ENCODE data around the gene BCL2. TPM values are rescaled to one million over a fixed set of nuclear protein-coding genes. Genes with fewer than 3 reads are reported as not detected.

The BCL2 gene
- total RNA-seq, 1 donor, result 78.2 TPM

Other genes starting within 250 kb of the BCL2 start
- 16.9 TPM for gene KDSR, start 47.4 kb upstream of the BCL2 start, total RNA-seq
- gene VPS4B, start 102.7 kb upstream of the BCL2 start, total RNA-seq, result 40.8 TPM
- not detected for gene SERPINB5, start 157.2 kb upstream of the BCL2 start, total RNA-seq
- not detected for gene SERPINB12, start 222.6 kb upstream of the BCL2 start, total RNA-seq